Pancreas (tissue), 10 donors: ENCODE results near the gene AGBL1. TPM values are rescaled to one million over a fixed set of nuclear protein-coding genes. Genes with fewer than 3 reads are reported as not detected.

Experiments
- ATAC-seq, 4 donors: fragments of 200-7000 bp; cut with Tn5 transposase; one replicate each; pipeline versions ENCODE4 v1.8.0 to v1.9.1; 2020; ENCODE audit warnings: mild to moderate bottlenecking in 4 of 4, moderate library complexity in 4 of 4
- DNase-seq, 6 donors: peaks; one replicate each; pipeline ENCODE4 v3.0.0-alpha.2; 2020
- FAIRE-seq: peaks from 2 replicates; lab custom pipeline; 2012; peaks lifted over from hg19 to GRCh38; lab: Jason Lieb, UNC
- H3K27ac ChIP-seq, 4 donors: fragments of 200-600 bp; sonication (generic); 1 replicate in 3 of 4; 2 replicates in 1 of 4; pipeline versions ENCODE4 v1.5.0 to v1.8.0; 2020
- H3K27me3 ChIP-seq, 4 donors: fragments of 200-600 bp; one replicate each; pipeline ENCODE4 v1.8.0; 2021
- H3K36me3 ChIP-seq, 3 donors: fragments of 200-600 bp; sonication (generic) in 1 of 3; one replicate each; pipeline versions ENCODE4 v1.5.0 to v1.8.0; 2020 to 2021
- H3K4me1 ChIP-seq, 3 donors: fragments of 200-600 bp; one replicate each; pipeline ENCODE4 v1.8.0; 2021
- H3K4me3 ChIP-seq, 4 donors: fragments of 200-600 bp; sonication (generic) in 2 of 4; one replicate each; pipeline versions ENCODE4 v1.5.0 to v1.8.0; 2020 to 2021
- H3K9me3 ChIP-seq, 4 donors: fragments of 200-600 bp; one replicate each; pipeline ENCODE4 v1.8.0; 2021
- WGBS, 2 donors: extraction: QIAGEN DNeasy Blood & Tissue Kit; methylation state at CpG; one replicate each; pipeline ENCODE4 v1.1.7; 2013; 5-methylcytosine and 5-hydroxymethylcytosine counted together
- intact Hi-C, 3 donors: fragments of 100-400 bp; cut with DNase I; formaldehyde crosslinking; loops; one replicate each; pipeline versions ENCODE4 v1.11.1 to v1.14.2; 2022
- polyA plus RNA-seq, 2 donors: library from polyadenylated mRNA; stranded (reverse); fragments of 200-250 nt; gene quantifications; one replicate each; pipeline ENCODE4 v1.2.3, GENCODE V29; 2013
- total RNA-seq, 6 donors: library from RNA; stranded (reverse); fragmentation: NEBNext Ultra II Directional in 4 of 6; extraction: Animal tissue kit (Norgen Biotek cat#: 25700) in 4 of 6; gene quantifications; one replicate each; pipeline versions ENCODE4 v1.2.1 to v1.2.4, GENCODE V29; 2021 to 2023
- TF ChIP-seq, protein P1 (sequence below), 4 donors: fragments of 200-600 bp; sonication (generic) in 3 of 4; IDR thresholded peaks; one replicate each; pipeline versions ENCODE4 v1.5.0 to v1.8.0; 2021; ENCODE audit warnings: antibody characterized with exemption in 4 of 4
- donor health status: healthy with polysubstance abuse.
- donor health status: DM: no; HTN: no; CAD: no; lungs with moderate emphysema.
- donor health status: DM: no; HTN: no; CAD: no.
- donor health status: control.
- donor health status: control.
- donor health status: Bipolar disorder and iron deficiency.
- donor health status: DM: yes; HTN: yes; CAD: no.
- donor health status: DM: no; HTN: no; CAD: no.
- donor health status: DM: no; HTN: no; CAD: no.
- donor health status: DM: yes; HTN: yes; CAD: no.

Gene AGBL1
- total and polyA plus RNA-seq, 8 donors: under 0.01 to 0.06 (median 0.05) TPM; not detected in 5

DNA sequence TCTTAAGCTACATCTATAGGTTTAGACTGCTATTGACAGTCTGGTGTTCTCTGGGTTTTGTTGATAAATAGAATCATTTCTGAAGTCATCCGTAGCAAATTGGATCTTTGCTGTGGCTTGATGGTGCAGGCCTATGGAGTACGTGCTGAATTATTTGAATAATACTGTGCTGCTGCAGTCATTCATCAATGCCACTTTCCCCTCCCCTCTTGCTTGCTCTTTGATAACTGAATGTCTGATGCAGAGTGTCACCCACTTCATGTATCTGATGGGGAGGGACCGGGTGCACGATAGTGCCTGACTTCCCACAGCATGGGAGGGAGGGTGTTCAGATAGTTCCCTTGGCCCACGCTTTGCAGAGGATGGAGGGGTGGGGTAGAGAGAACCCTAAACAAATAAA lies 179.9 kb downstream of the AGBL1 start:
- DNase-seq (no peak), ATAC-seq (no peak), FAIRE-seq (no peak)
- TF ChIP-seq, protein P1, sequence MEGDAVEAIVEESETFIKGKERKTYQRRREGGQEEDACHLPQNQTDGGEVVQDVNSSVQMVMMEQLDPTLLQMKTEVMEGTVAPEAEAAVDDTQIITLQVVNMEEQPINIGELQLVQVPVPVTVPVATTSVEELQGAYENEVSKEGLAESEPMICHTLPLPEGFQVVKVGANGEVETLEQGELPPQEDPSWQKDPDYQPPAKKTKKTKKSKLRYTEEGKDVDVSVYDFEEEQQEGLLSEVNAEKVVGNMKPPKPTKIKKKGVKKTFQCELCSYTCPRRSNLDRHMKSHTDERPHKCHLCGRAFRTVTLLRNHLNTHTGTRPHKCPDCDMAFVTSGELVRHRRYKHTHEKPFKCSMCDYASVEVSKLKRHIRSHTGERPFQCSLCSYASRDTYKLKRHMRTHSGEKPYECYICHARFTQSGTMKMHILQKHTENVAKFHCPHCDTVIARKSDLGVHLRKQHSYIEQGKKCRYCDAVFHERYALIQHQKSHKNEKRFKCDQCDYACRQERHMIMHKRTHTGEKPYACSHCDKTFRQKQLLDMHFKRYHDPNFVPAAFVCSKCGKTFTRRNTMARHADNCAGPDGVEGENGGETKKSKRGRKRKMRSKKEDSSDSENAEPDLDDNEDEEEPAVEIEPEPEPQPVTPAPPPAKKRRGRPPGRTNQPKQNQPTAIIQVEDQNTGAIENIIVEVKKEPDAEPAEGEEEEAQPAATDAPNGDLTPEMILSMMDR (IDR thresholded peaks at IDR 0.05): no peak
- Histone ChIP-seq H3K4me3 (no peak overlapping the region), H3K36me3 (no peaks in the 10 kb centered on the region), H3K27ac (no peak overlapping the region), H3K4me1 (no peaks in the 10 kb centered on the region), H3K9me3 (no peaks in the 10 kb centered on the region), H3K27me3 (no peaks in the 10 kb centered on the region)
- intact Hi-C loops: no loop called here
- 22 to 27% methylated on average over 5 of the region's 5 CpGs for WGBS, 2 donors

DNA sequence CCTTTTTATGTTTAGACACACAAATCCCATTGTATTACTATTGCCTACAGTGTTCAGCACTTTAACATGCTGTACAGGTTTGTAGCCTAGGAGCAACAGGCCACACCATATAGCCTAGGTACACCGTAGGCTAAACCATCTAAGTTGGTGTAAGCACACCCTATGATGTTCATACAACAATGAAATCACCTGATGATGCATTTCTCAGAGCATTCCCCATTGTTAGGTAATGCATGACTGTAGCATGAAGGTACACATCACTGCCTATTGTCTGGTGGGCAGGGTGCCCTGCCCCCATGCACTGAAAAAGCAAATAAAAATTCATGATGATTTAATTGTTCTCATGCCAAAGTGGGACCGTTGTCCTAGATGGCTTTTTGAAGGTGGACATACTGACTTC lies 183.6 kb downstream of the AGBL1 start:
- H3K4me1 ChIP-seq: peaks cover 0 to 6% (median 3%) of the 10 kb centered on the region in 3 donors
- no peak for DNase-seq
- 48 to 58% methylated on average over 2 of the region's 2 CpGs for WGBS, 2 donors
- no peak for ATAC-seq
- FAIRE-seq: no peak
- intact Hi-C loops: no loop called here
- TF ChIP-seq, protein P1 (IDR thresholded peaks at IDR 0.05): no peak
- no peaks in the 10 kb centered on the region for H3K27me3 ChIP-seq
- H3K9me3 ChIP-seq: no peaks in the 10 kb centered on the region
- H3K27ac ChIP-seq: no peak overlapping the region
- no peak overlapping the region for H3K4me3 ChIP-seq
- no peaks in the 10 kb centered on the region for H3K36me3 ChIP-seq

DNA sequence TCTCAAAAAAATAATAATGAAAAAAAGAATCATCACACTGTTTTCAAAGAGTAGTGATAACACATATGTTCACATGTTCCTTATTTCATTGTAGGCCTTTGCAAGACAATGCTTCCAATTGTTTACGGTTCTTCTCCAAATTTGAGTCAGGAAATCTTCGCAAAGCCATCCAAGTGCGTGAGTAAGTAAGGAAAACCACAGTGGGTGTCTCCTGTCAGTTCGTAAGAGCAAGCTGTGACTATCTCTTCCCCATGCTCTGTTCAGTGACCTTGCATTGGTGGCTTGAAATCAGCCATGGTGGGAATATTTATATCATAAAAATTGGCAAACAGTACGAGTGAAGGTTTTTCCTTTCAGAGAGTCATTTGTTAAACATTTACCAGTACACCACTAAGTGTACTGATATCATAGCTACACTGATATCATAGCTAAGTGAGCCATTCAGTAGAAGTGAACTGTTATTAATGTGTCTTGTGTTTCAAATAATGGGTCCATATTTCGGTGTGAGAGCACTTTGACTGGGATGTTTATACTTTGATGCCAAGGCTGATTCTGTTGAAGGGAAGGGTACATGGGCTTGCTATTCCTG lies 187.3 kb downstream of the AGBL1 start:
- DNase-seq (no peak), FAIRE-seq (no peak), ATAC-seq (peak in 3 of 4 donors; percentile 65 to 83 (median 82))
- Histone ChIP-seq H3K9me3 (no peaks in the 10 kb centered on the region), H3K4me1 (peaks cover 0 to 6% (median 3%) of the 10 kb centered on the region in 3 donors), H3K27me3 (no peaks in the 10 kb centered on the region), H3K27ac (no peak overlapping the region), H3K4me3 (no peak overlapping the region), H3K36me3 (no peaks in the 10 kb centered on the region)
- intact Hi-C loops: no loop called here
- 43 to 50% methylated on average over 6 of the region's 6 CpGs for WGBS, 2 donors
- TF ChIP-seq, protein P1 (IDR thresholded peaks at IDR 0.05): no peak

DNA sequence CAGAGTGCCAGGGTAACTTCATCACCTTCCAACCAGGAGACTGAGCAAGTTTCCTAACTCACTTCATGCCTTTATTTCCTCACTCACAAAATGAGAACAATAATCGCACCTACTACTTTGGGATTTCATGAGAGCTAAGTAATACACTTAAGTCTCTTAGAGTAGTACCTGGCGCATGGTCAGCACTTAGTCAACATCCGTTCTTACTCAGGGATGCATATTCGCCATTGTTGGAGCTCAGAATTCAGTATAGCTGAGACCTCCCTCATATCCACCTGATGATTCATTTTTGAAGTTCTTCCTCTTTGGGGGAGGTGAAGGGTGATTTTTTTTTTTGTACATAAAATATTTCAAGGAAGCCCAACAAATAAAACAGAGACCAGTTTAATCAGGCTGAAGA lies 188.2 kb downstream of the AGBL1 start:
- H3K4me3 ChIP-seq: no peak overlapping the region
- TF ChIP-seq, protein P1 (IDR thresholded peaks at IDR 0.05): no peak
- H3K27me3 ChIP-seq: no peaks in the 10 kb centered on the region
- no peaks in the 10 kb centered on the region for H3K9me3 ChIP-seq
- H3K4me1 ChIP-seq: peaks cover 0 to 6% (median 3%) of the 10 kb centered on the region in 3 donors
- H3K27ac ChIP-seq: no peak overlapping the region
- FAIRE-seq (no peak), DNase-seq (no peak), ATAC-seq (no peak)
- no peaks in the 10 kb centered on the region for H3K36me3 ChIP-seq
- 79 to 91% methylated on average over 4 of the region's 4 CpGs for WGBS, 2 donors
- intact Hi-C loops: no loop called here

DNA sequence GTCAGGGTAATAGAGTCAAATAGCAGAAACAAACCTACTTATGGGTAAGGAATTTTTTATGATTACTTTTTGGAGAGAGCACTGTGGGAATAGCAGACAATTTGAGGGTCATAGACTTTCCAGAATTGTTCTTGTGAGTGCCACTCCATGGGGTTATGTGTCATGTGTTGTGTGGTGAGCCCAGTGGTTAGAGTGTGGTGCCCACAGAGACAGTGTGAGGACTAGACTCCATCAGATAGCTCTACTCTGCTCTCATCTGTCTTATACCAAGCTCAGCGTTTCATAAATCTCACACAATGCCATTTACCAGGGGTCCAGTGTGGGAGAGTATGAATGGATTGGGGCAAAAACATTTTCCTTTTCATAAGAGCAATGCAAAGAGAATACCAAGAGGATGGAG lies 188.9 kb downstream of the AGBL1 start:
- Histone ChIP-seq H3K4me1 (peaks cover 0 to 6% (median 3%) of the 10 kb centered on the region in 3 donors), H3K27me3 (no peaks in the 10 kb centered on the region), H3K9me3 (no peaks in the 10 kb centered on the region), H3K36me3 (no peaks in the 10 kb centered on the region), H3K4me3 (no peak overlapping the region), H3K27ac (no peak overlapping the region)
- WGBS, 2 donors: 54 to 64% methylated on average over 1 of the region's 1 CpG
- ATAC-seq (no peak), DNase-seq (no peak), FAIRE-seq (no peak)
- intact Hi-C loops: no loop called here
- TF ChIP-seq, protein P1 (IDR thresholded peaks at IDR 0.05): no peak
